NCI-H187 (cell line): ENCODE results near the gene TYSND1.
"Not testable (repeated sequence)": the region's sequence is repeated elsewhere in the genome, so short reads cannot be mapped to it uniquely, and the experiment has no call there.

ENCODE experiments used
- DNase-seq, 2 experiments: peaks; one replicate each; lab custom pipeline; 2025; lab: John Stamatoyannopoulos, UW

The TYSND1 gene

GRCh38 chr10:70109064-70109729 lies 37.3 kb downstream of the TYSND1 start:
- no peak for DNase-seq

- DNase-seq, result no peak
These were observed 39.3 kb downstream of the TYSND1 start for GRCh38 chr10:70106958-70107791.

GRCh38 chr10:70101668-70102067 lies 44.8 kb downstream of the TYSND1 start:
- no peak for DNase-seq

- DNase-seq, result not testable (repeated sequence)
These were observed 45.4 kb downstream of the TYSND1 start for GRCh38 chr10:70101068-70101562.

GRCh38 chr10:70098271-70098670 lies 48.2 kb downstream of the TYSND1 start:
- no peak for DNase-seq

GRCh38 chr10:70097459-70097858 lies 49.0 kb downstream of the TYSND1 start:
- DNase-seq, result no peak

GRCh38 chr10:70096705-70097420 lies 49.6 kb downstream of the TYSND1 start:
- no peak for DNase-seq

- DNase-seq, result no peak
These were observed 50.3 kb downstream of the TYSND1 start for GRCh38 chr10:70096016-70096704.

- DNase-seq, result no peak
These were observed 52.2 kb downstream of the TYSND1 start for GRCh38 chr10:70094250-70094649.

- no peak for DNase-seq
These were observed 53.1 kb downstream of the TYSND1 start for GRCh38 chr10:70093335-70093944.

- DNase-seq, result no peak
These were observed 54.1 kb downstream of the TYSND1 start for GRCh38 chr10:70092389-70092718.

- DNase-seq, result no peak
These were observed 55.5 kb downstream of the TYSND1 start for GRCh38 chr10:70090951-70091350.

- DNase-seq, result no peak
These were observed 56.5 kb downstream of the TYSND1 start for GRCh38 chr10:70090013-70090412.

- no peak for DNase-seq
These were observed 58.2 kb downstream of the TYSND1 start for GRCh38 chr10:70088308-70088698.
